ENCODE results near the gene RDH14.

DNA sequence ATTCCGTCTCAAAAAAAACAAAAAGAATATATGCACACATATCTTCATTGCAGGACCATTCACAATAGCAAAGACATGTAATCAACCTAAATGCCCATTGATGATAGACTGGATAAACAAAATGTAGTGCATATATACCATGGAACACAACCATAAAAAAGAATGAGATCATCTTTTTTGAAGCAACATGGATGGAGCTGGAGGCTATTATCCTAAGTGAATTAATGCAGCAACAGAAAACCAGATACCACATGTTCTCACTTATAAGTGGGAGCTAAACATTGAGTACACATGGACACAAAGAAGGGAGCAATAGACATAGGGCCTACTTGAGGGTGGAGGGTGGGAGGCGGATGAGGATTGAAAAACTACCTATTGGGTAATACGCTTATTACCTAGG is 20.2 kb upstream of the RDH14 start:
- TF ChIP-seq, protein P1, sequence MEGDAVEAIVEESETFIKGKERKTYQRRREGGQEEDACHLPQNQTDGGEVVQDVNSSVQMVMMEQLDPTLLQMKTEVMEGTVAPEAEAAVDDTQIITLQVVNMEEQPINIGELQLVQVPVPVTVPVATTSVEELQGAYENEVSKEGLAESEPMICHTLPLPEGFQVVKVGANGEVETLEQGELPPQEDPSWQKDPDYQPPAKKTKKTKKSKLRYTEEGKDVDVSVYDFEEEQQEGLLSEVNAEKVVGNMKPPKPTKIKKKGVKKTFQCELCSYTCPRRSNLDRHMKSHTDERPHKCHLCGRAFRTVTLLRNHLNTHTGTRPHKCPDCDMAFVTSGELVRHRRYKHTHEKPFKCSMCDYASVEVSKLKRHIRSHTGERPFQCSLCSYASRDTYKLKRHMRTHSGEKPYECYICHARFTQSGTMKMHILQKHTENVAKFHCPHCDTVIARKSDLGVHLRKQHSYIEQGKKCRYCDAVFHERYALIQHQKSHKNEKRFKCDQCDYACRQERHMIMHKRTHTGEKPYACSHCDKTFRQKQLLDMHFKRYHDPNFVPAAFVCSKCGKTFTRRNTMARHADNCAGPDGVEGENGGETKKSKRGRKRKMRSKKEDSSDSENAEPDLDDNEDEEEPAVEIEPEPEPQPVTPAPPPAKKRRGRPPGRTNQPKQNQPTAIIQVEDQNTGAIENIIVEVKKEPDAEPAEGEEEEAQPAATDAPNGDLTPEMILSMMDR (IDR thresholded peaks at IDR 0.05): no peak
- no peak for TF ChIP-seq POLR2A (IDR thresholded peaks at IDR 0.05)
